Midbrain (tissue), 1 donor: ENCODE results near the gene CMYA5.
A peak's percentile ranks its signal among the peaks of the same experiment; 100 is the strongest.

Source experiments
- DNase-seq: peaks from one replicate; lab custom pipeline; 2025; lab: John Stamatoyannopoulos, UW

The CMYA5 gene

DNA sequence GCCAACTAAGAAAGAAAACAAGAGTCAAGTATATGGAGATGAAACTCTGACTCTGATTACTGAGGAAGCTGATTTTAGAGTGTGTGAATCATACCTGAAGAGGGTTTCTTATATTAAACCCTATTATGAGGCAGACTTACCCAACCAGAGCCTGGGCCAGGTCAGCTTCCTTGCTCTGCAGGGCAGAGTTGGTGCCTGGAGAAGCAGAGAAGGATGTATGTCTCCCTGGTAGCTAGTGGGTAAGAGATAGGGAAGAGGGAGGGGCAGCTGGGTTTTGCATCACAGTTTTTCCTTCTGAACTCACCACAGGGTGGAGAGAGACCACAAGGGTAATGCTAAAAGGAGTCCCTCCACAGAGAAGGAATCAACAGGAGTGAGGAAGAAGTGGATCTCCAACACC is 104.1 kb downstream of the CMYA5 start:
- no peak for DNase-seq

DNA sequence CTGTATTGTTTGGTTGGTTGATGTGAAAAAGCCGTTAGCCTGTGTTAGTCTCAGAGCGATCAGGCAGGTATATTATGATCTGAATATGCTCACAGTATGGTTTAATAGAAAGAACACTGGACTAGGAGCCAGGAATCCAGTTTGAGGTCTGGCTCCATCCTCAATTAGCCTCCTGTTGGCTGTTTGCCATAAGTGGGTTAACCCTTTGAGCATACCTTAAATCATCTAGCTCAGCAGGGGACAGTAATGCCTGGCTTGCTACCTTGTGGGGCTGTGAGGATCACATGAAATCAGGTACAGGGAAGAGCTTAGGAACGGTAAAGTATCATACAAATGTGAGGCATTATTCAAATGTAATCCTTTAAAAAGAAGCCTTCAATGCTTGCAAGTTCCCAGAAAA is 104.7 kb downstream of the CMYA5 start:
- DNase-seq, result no peak

DNA sequence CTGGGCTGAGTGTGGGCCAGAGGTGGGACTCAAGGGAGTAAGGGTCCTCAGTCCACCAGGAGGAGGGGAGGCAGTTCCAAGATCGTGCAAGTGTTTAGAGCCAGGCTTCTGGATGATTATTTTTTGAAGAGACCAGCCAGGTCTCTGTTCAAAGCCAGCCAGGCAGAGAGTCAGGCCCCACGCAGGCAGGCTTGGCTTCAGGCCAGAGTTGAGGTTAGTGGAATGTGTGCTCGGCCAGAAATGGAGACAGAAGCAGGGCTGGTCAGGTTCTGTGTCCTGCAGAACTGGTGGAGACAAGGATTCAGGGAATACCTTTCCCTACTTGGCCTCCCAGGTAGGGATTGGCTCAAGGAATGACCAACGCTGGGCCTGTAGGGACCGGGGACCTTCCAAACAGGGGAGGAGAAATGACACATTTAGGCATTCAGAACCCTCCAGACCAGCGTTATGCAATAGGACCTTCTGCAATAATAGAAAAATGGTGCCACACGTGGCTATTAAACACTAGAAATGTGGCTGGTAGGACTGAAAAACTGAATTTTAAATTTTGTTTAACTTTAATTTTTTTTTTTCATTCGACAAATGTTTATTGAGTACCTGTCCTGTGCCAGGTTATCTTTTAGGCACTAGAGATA is 106.2 kb downstream of the CMYA5 start:
- no peak for DNase-seq

DNA sequence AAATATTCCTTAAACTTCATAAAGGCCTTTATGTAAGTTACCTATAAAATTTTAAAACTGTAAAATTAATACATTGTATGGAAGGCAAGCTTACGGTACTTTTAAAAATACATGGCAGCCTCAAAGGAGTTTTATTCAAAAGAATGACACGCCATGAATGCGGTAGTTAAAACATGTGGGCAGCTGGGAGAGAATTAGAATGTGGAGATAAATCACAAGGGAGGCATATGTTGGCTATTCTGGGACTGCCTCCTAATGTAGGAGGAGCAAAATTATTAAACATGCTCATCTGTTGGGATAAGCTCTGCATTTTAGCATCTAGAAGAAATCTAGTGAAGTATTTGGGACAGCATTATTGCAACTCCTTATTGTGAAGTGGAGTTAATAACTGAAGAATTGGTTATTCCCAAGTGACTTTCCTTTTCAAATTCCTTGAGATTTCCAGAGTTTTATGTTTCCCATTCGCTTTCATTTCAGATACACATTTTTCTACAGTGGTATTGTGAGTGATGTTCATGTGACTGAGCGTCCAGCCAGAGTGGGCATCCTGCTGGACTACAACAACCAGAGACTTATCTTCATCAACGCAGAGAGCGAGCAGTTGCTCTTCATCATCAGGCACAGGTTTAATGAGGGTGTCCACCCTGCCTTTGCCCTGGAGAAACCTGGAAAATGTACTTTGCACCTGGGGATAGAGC is 109.4 kb downstream of the CMYA5 start:
- DNase-seq, result no peak

DNA sequence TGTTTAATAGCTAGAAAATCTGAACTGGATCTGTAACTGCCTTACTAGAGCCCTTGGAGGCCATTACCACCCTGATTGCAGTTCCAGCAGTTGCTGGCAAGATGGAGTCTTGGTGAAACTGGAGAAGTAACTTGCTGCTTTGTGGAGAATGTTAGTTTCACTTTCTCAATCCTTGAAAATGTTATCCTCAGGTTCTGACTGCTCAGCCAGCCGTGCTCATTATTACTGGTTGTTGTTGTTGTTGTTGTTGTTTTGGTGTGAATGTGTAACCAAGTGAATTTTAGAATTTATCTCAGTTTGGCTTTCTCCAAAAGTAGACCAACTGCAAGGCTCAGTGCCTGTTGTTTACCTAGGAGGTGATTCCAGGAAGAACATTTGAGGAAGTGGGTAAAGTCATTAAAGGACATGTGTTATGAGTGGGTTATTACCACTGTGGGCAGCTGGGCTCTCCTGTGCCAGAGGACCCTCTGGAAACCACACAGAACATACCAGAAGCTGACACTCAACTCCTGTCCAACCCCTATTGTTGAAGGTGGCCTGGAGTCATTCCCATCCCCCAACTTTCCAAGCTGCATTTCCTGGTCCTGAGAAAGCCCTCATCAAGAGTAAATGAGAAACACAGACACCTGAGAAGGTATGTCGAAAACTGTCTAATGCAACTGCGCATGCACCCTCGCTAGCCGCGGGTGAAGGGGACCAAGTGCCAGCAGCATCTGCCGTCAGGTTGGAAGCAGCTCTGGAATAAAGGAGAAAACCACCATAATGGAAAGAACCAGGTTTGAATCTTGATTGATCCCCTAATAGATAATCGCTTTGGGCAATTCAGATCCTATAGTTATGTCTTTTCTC is 111.6 kb downstream of the CMYA5 start:
- DNase-seq, result no peak

DNA sequence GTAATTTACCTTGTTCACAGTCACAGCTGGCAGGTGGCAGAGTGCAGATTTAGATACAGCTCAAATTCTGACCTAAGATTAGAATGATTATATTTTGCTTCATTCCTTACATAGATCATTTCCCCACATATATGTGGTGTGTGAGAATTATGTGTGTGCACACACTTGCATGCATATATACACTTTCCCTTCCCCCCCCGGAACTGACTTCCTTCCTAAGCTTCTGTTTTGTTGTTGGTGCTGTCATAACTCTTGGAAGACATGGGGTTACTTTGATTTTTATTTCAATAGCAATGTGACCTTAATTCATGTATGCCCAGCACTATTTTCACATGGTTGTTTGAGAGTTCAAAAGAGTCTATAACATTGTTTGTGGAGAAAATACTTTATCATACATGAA is 112.8 kb downstream of the CMYA5 start:
- DNase-seq, result no peak

DNA sequence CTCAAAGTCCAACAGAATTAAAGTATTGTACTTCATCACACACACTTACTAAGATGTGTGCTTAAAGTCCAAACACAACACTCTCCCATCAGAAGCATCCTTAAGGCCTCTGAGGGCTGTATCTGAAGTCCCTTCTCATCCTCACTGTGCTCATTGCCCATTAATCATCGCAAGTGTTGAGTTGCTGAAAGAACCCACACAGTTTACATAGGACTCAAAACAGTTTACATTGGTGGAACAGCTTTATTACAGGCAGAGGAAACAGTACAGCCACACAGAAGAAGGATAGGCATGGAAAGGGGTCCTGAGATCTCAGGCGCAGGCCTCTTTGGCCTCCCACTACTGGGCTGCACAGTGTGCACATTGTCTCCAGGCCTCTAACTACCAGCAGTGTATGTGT is 113.4 kb downstream of the CMYA5 start:
- no peak for DNase-seq

DNA sequence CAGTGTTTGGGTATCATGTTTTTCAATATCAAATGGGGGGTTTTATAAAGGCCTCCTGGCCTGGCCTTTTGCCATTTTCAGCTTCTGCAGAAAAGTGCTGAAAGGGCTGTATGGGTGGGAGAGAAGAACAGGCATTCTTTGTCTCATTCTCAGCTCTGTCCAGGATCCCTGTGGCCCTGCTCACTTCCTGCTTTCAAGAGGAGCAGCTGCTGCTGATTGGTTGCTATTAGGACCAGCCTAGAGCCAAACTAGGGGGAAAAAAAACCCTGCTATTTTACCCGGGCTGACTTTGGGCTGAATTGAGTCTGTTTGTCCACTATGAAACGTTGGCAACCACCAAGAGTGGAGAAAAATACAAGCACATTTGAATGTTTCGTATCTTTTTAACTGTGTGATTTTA is 117.1 kb downstream of the CMYA5 start:
- DNase-seq, result peak; percentile 62

DNA sequence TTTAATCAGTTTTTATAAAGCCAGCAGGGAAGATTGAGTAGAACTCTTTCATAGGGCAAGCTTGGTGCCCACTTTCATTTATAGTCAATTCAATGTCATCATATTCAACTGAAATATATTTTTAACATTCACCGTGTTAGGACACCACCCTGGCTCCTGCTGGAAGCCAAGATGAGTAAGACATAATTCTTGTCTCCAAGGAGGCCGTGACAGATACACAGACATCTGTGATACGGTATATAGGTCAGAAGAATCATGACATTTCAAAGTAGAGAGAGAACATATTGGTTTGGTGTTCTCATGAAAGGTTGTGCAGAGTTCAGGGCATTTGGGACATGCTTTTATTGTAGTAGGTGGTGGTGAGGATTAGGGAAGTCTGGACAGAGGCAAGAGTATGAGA is 120.1 kb downstream of the CMYA5 start:
- DNase-seq, result no peak

DNA sequence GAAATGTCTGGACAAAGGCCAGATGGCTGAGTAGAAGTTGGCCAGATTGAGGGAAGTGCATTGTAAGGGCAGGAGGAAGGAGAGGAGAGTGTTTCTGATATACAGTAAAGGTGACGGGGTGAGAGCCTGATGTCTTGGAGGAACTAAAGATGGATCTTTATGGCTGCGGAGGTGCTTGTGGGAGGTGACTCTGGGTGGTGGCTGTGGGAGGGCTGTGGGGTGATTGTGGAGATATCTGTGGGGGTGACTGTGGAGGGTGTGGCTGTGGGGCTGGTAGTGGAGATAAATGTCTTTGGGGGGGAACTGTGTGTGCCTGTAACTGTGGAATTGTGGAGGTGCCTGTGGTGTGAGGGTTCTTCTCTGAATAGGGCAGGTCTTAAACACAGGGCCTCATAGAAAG is 121.4 kb downstream of the CMYA5 start:
- DNase-seq, result no peak

DNA sequence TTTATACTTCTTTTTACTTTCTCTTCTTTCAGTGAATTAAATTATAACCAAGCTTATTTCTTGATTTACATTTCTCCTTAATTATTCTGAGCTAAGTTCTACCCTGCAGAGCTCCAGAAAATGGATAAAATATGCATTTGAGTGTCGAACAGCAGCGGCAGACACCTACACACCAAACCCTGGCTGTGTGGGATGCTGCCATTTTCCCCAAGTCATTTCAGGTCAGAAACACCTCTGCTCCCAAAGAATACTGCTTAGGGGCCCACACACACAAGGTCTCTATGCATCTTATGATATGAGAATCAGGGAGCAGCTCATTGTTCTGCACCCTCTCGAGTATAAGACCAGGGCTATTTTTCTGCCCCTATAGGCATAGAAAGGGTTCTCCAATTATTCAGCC is 122.3 kb downstream of the CMYA5 start:
- no peak for DNase-seq

DNA sequence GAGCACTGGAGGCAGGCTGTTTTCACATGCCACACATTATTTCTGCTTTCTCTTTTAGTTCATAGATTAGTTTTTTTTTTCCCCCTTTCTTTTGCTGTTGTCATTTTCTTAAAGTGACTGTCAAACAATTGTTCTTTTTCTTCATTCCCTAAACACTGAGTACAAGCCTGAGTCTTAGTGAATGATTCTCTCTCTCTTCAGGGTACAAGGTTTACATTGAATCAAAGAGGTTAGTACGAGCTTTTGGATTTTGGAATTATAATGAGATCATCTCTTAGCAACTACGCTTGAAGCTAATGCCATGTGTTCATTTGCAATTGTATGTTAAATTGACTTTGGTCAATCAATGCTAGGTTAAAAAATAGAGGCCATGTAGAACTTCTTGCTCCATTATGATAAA is 125.1 kb downstream of the CMYA5 start:
- DNase-seq, result no peak

DNA sequence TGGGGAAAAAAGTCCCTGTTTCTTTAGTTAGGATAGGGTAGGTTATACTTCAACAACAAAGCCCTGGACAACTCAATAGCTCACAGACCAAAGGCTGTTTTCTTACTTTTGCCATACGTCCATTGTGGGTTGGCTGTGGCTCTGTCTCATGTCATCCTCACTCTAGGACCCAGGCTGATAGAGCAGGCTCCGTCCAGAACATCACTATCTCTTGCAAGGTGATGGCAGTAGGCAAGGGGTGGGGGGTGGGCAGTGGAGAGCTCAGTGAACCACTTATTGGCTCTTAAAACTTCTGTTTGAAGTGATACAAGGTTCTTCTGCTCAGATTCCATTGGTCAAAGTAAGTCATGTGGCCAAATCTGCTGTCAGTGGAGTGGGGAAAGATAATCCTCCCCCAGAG is 126.4 kb downstream of the CMYA5 start:
- DNase-seq, result no peak

DNA sequence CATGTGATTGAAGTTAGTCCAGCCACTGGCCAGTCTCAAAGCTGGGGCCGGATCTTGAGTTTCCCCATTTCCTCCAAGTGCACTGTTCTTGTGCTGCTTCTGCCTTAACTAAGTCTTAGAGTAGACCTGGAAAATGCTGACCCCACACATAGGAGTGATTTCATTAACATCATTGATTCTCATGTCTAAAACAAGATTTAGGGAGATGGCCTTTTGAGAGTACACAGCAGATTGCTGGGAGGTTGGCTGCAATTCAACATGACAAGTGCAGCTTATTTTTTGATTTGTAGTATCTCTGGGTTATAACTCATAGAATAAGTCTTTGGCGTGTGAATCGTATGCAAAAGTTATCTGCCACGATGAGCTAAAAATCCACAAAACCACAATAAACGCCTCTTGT is 131.0 kb downstream of the CMYA5 start:
- no peak for DNase-seq

DNA sequence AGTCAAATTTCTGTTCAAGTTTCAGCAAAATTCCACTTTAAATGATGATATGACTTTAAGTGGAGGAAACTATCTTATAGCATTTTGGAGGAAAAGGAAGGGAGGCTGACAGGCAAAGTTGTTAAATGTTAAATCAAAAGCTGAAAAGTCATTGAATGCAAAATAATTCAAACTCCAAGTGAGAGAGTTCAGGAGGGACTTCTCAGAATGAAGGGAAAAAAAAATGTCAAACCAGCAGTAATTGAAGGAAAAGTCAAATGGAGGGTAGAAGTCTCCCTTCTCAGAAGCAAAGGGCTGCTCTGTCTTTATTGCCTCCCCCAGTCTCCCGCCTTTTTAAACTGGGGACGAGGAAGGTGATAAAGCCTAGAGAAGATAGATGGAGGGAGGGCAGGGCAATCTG is 134.8 kb downstream of the CMYA5 start:
- no peak for DNase-seq

DNA sequence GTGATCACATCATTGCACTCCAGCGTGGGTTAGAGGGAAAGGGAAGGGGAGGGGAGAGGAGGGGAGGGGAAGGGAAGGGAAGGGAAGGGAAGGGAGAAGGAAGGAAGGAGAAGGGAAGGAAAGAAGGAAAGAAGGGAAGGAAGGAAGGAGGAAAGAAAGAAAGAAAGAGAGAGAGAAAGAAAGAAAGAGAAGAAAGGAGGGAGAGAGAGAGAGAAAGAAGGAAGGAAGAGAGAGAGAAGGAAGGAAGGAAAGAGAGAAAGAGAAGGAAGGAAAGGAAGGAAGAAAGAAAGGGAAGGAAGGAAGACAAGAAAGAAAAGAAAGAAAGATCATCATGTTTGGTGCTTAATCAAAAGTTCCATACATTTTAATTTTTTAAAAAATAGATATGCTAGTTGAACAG is 136.2 kb downstream of the CMYA5 start:
- DNase-seq, result no peak

DNA sequence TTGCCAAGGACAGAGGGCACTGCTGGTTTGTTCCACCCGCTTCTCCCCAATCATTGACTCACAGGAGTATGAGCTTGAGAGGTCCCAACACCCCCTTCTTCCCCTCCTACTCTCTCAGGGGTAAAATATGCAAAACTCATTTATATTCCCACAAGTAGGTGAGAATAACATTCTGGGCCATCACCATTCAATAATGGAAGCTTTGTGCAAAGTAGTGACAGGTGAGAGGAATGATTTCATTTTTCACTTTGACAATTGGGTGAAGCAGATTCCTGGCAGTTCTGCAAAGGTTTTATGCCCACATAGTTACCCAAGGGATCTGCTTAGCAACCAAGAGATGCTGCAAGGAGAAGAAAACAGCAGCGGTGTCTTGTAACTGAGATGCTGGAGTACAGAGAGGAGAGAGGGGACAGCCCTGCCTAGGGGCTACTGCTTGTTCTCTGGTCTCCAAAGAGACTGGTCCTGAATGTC is 137.6 kb downstream of the CMYA5 start:
- DNase-seq, result no peak

DNA sequence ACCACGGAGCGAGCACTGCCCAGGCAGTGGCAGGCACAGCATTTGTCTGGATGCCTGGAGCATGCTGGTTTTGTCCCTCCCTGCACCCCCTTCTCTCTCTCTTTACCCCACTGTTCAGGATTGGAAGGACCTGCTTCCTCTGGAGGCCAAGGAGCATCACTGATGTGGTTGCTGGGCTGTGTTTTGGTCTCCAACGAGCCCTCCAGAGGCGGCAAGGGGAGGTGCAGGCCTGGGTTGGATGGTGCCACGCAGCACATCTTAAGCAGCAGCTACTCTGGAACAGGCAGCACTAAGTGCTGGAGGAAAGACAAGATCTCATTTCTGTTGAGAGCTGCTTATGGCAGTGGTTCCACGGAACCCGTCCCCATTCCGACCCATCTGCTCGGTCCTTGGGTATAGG is 139.6 kb downstream of the CMYA5 start:
- DNase-seq, result no peak

DNA sequence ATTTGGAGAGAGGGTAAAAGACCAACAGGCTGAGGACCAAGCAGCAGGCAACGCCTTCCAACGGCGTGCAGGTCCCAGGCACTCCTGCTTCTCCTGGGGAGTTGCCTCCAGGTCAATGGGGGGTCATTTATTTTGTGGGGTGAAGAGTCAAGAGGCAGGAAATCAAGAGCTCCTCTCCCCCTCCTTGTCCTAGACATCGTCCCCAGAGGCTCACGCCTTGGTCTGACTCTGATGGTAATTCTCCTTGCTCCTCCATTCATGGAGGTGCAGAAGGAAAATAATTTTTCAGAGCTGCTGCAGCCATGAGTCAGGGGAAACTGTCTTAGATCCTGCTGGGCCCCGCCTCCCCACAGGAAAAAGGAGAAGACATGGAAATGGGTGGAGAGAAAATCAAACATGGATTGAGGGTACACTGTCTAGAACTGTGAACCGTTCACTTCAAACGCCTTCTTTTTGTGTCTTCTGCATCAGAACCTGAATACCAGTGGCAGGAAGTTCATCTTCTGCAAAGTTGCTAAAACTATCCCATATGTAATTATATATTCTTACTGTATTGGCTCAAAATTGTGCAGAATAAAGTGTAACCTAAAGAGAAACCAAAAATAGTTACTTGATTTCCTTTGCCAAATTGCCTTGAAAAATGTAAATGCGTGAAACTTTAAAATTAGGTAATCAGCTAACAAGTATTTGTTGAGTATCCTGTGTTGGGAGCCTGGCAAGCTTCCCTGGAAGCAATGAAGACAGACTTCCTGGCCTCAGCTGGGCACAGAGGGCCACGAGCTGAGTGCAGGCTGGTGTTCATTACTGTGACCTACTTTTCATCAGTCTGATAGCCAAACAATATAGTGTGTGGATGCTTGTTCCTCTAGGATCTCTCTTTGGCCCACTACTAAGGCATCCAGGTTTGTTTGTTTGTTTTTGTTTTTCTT is 142.0 kb downstream of the CMYA5 start:
- no peak for DNase-seq

DNA sequence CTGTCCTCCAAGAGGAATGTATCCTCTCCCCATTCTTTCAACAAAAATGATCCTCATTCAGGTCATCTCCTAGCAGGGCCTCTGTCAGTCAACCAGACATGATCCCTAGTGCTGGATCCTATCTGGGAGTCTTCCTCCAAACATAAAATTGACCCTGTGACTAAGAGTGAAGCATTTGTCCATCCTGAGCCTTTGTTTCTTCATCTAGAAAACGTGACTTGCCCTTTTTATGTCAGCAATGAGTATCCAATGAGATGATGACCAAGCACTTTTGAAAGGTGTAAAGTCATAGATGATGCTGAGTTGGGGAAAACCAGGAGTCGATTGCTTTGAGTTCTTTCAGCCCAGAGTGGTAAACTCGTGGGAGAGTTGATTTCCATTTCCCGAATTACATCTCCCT is 143.3 kb downstream of the CMYA5 start:
- DNase-seq, result no peak

DNA sequence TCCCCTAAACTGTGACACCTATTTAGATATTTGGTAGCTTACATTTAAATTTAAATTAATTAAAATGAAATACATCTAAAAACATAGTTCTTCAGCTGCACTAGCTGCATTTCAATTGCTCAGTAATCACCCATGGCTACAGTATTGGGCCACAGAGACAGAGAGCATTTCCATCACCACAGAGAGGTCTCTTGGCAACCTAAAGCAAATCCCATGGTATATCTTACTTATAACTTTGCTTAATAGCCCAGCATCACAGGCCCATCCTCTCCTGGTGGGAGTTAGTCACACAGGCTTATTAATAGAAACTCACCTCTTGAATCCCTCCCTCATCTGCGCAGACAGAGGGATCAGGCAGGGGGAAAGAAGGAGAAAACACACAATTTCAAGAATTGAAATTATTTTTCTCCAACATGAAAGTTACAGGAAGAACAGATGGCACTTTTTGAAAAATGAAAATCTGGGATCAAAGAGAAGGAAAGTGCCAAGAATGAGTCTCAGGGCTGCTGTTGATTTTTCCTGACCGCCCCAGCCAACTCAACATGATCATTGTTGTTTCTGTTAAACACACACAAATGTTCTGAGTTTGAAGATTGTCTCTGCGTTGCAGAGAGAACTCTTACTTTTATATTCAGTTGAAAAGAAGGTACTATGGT is 144.6 kb downstream of the CMYA5 start:
- DNase-seq, result no peak
